ENCODE measurements around the gene BIRC7. TPM values are rescaled to one million over a fixed set of nuclear protein-coding genes. Genes with fewer than 3 reads are reported as not detected.

The BIRC7 gene
- total RNA-seq, 2 donors from 2014 or later, result not detected

- no peak for DNase-seq
- TF ChIP-seq CTCF (IDR thresholded peaks at IDR 0.05) (no peak), POLR2A (IDR thresholded peaks at IDR 0.05) (no peak)
- Histone ChIP-seq H3K27me3 (no peaks in the 10 kb centered on the region), H3K27ac (peak overlapping the region in 3 of 4 donors; percentile 58 to 82 (median 73)), H3K4me3 (peak overlapping the region; percentile 58 to 99), H3K9me3 (no peaks in the 10 kb centered on the region), H3K4me1 (peaks cover 27% of the 10 kb centered on the region), H3K36me3 (replicated peaks in 1 of 2; ENCODE audit: insufficient read depth in 1 of 2, low read depth in 2 of 2) (peaks cover 3 to 12% of the 10 kb centered on the region in 2 donors)
- no peak for ATAC-seq
- intact Hi-C loops (cut with DNase I), result no loop called here
- WGBS, 2 donors, result 13 to 17% methylated on average over 18 to 20 of the region's 20 CpGs
These were observed 38.1 kb downstream of the BIRC7 start for GRCh38 chr20:63273635-63274380.

GRCh38 chr20:63274381-63275228 lies 38.9 kb downstream of the BIRC7 start:
- peak; percentile 35 to 66 (median 52) for DNase-seq
- intact Hi-C loops (cut with DNase I), result no loop called here

GRCh38 chr20:63275825-63276224 lies 40.1 kb downstream of the BIRC7 start:
- DNase-seq, result no peak
- WGBS, 2 donors, result 86 to 90% methylated on average over 11 to 18 of the region's 18 CpGs
- TF ChIP-seq CTCF (IDR thresholded peaks at IDR 0.05) (no peak), POLR2A (IDR thresholded peaks at IDR 0.05) (no peak)
- intact Hi-C loops (cut with DNase I), result no loop called here
- H3K4me3 ChIP-seq, result no peak overlapping the region
- H3K36me3 ChIP-seq (replicated peaks in 1 of 2; ENCODE audit: insufficient read depth in 1 of 2, low read depth in 2 of 2), result peaks cover 14 to 19% of the 10 kb centered on the region in 2 donors
- no peak for ATAC-seq
- no peaks in the 10 kb centered on the region for H3K27me3 ChIP-seq
- H3K4me1 ChIP-seq, result peaks cover 27% of the 10 kb centered on the region
- no peak overlapping the region for H3K27ac ChIP-seq
- H3K9me3 ChIP-seq, result no peaks in the 10 kb centered on the region

More at GRCh38 chr20:63274381-63275228, 38.9 kb downstream of the BIRC7 start:
- peak; percentile 33 for ATAC-seq
- no peak overlapping the region for H3K27ac ChIP-seq
- no peak for TF ChIP-seq CTCF (IDR thresholded peaks at IDR 0.05)
- H3K4me1 ChIP-seq, result peaks cover 27% of the 10 kb centered on the region
- no peaks in the 10 kb centered on the region for H3K9me3 ChIP-seq
- peaks cover 10 to 19% of the 10 kb centered on the region in 2 donors for H3K36me3 ChIP-seq (replicated peaks in 1 of 2; ENCODE audit: insufficient read depth in 1 of 2, low read depth in 2 of 2)
- no peaks in the 10 kb centered on the region for H3K27me3 ChIP-seq
- WGBS, 2 donors, result 45 to 46% methylated on average over 14 to 17 of the region's 17 CpGs
- H3K4me3 ChIP-seq, result no peak overlapping the region

- Histone ChIP-seq H3K9me3 (no peaks in the 10 kb centered on the region), H3K4me3 (no peak overlapping the region), H3K36me3 (replicated peaks in 1 of 2; ENCODE audit: insufficient read depth in 1 of 2, low read depth in 2 of 2) (peaks cover 14 to 19% of the 10 kb centered on the region in 2 donors), H3K4me1 (peaks cover 21% of the 10 kb centered on the region), H3K27ac (no peak overlapping the region), H3K27me3 (no peaks in the 10 kb centered on the region)
- no peak for ATAC-seq
- TF ChIP-seq POLR2A (IDR thresholded peaks at IDR 0.05), result no peak
- TF ChIP-seq CTCF (IDR thresholded peaks at IDR 0.05), result no peak
- WGBS, 2 donors, result 92 to 93% methylated on average over 15 to 20 of the region's 20 CpGs
- DNase-seq, result no peak
- intact Hi-C loops (cut with DNase I), result no loop called here
These were observed 41.3 kb downstream of the BIRC7 start for GRCh38 chr20:63276956-63277355.
